OCI-LY1 (cell line): ENCODE measurements around the gene NRSN2.

ENCODE experiments used
- CTCF ChIP-seq: fragments of 200-600 bp; sonication (generic), shearing (Covaris generic); IDR thresholded peaks from 2 replicates; pipeline ENCODE4 v1.5.1; 2017; ENCODE audit warnings: mild to moderate bottlenecking, antibody characterized with exemption, low read length, moderate library complexity, mixed read lengths
- EZH2 ChIP-seq: fragments of 200-600 bp; sonication (generic), shearing (Covaris generic); IDR thresholded peaks from 2 replicates; pipeline ENCODE4 v1.8.0; 2017; ENCODE audit warnings: borderline replicate concordance, mixed run types, mild to moderate bottlenecking, antibody characterized with exemption, low read length, moderate library complexity, mixed read lengths

GRCh38 chr20:313402-313801, 33.5 kb upstream of the NRSN2 start:
- TF ChIP-seq EZH2 (no peak), CTCF (no peak)
